Immature natural killer cell (primary cell): ENCODE results near the gene DOLK. TPM values are rescaled to one million over a fixed set of nuclear protein-coding genes. Genes with fewer than 3 reads are reported as not detected.

Experiments used
- DNase-seq, 3 donors: peaks; one replicate each; pipeline ENCODE4 v3.0.0; 2022; ENCODE audit warnings: mixed read lengths in 1 of 3
- H3K27ac Mint-ChIP-seq, 6 donors: one replicate each; pipeline ENCODE4 v1.8.0; 2020; ENCODE audit warnings: mixed read lengths in 6 of 6, mild to moderate bottlenecking in 5 of 6, inconsistent platforms in 4 of 6, moderate library complexity in 3 of 6
- H3K27me3 Mint-ChIP-seq, 3 donors: one replicate each; pipeline ENCODE4 v1.8.0; 2020 to 2021; ENCODE audit warnings: low read depth in 3 of 3, mild to moderate bottlenecking in 3 of 3, mixed read lengths in 3 of 3, moderate library complexity in 3 of 3, inconsistent platforms in 1 of 3
- H3K36me3 Mint-ChIP-seq, 3 donors: one replicate each; pipeline ENCODE4 v1.8.0; 2020; ENCODE audit warnings: mixed read lengths in 3 of 3, inconsistent platforms in 2 of 3, mild to moderate bottlenecking in 2 of 3
- H3K4me1 Mint-ChIP-seq, 2 donors: one replicate each; pipeline ENCODE4 v1.8.0; 2020; ENCODE audit warnings: inconsistent platforms in 2 of 2, mild to moderate bottlenecking in 2 of 2, mixed read lengths in 2 of 2, moderate library complexity in 1 of 2
- H3K4me3 Mint-ChIP-seq, 5 donors: one replicate each; pipeline ENCODE4 v1.8.0; 2020; ENCODE audit warnings: mild to moderate bottlenecking in 5 of 5, mixed read lengths in 5 of 5, inconsistent platforms in 3 of 5, moderate library complexity in 3 of 5
- H3K9me3 Mint-ChIP-seq, 6 donors: one replicate each; pipeline ENCODE4 v1.8.0; 2020; ENCODE audit warnings: mild to moderate bottlenecking in 6 of 6, mixed read lengths in 6 of 6, inconsistent platforms in 4 of 6, moderate library complexity in 3 of 6
- polyA plus RNA-seq, 3 donors: library from polyadenylated mRNA; unstranded; fragments of 300-500 nt; fragmentation: Illumina TruSeq; gene quantifications; one replicate each; pipeline ENCODE4 v1.2.3, GENCODE V29; 2021

Gene DOLK
- polyA plus RNA-seq, 3 donors from 2014 or later = 9.5 to 18.0 (median 10.0) TPM

DNA sequence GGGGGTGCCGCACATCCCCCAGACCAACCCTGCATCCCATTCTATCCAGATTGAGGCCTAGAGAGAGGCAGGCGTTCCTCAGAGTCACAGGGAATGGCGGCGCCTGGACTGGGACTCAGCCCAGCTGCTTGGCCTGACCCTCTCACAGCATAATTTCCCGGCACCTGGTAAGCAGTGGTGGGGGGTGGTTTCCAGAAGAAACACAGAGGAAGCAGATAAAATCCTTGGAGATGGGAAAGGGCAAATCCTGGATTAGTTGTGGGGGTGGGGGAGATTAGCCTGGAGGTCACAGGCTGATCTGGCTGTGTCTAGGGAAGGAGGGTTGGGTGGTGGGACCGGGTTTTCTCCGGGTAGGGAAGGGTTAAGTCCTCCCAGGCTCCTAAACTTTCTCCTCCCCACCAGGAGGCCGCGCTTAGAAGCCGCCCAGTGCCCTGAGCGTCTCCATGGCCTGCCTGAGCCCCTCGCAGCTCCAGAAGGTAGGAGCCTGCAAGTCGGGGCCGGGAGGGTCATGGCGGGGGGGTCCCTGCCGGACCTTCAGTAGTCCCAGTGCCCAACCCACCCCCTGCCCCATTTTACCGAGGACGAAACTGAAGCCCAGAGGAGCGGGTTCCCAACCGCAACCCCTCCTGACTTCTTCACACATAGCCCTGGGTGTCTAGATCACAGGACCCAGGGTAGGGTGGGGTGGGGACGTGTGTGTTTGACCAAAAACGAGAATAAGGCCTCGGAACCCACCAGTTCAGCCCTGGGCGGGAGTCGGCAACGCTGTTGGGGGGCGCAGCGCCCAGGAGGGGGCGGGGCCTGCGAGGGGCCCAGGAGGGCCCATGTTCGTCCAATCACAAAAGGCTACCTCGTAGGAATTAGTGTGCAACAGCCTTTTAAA lies 25.3 kb downstream of the DOLK start:
- Mint-ChIP-seq H3K4me1 (peaks cover 34 to 37% of the 10 kb centered on the region in 2 donors), H3K27ac (peak overlapping the region; percentile 85 to 95 (median 90))
- DNase-seq = peak; percentile 64 to 71 (median 64)

DNA sequence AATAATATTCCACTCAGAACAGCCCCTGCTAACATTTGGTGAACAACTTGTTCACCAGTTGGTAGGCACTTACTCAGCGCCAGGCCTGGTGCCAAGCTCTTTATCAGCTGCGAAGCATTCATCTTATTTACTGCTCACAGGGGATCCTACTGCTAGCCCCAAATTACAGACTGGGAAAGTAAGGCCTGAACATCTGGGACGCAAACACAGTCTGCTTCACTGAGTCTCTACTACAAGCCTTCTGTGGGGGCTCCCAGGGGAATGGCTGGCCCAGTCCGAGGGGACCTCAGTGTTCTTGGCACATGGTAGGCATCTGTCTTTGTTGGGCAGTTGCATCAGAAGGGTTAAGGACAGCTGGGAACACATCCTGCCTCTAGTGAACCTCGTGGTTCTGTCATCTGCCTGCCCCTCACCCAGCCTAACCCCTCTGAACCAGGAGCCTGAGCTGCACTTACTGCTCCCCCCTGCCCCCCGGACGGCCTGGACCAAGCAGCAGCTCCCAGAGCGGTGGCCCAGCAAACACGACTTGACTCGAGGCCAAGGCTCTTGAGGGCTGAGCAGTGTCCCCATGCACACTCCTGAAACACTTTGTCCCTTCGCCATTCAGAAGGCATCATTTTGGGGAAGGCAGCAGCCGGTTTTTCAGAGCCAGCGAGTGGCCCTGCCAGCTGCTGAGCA lies 26.9 kb downstream of the DOLK start, which contains the start of gene PHYHD1:
Gene PHYHD1 (plus strand): TSS at position 602 of the 678 bp plus-strand sequence. CDS start 1,342 bp downstream, outside the sequence.
- H3K4me3 Mint-ChIP-seq = peak within 1 kb of the TSS; percentile 40 to 84 (median 59)

More for the DNA sequence above, 25.3 kb downstream of the DOLK start:
- H3K4me3 Mint-ChIP-seq = peak overlapping the region; percentile 64 to 84 (median 71)
- H3K27me3 Mint-ChIP-seq = peaks cover 0 to 4% (median 3%) of the 10 kb centered on the region in 3 donors
- H3K36me3 Mint-ChIP-seq = peaks cover 0 to 16% (median 6%) of the 10 kb centered on the region in 3 donors
- H3K9me3 Mint-ChIP-seq = no peaks in the 10 kb centered on the region

DNA sequence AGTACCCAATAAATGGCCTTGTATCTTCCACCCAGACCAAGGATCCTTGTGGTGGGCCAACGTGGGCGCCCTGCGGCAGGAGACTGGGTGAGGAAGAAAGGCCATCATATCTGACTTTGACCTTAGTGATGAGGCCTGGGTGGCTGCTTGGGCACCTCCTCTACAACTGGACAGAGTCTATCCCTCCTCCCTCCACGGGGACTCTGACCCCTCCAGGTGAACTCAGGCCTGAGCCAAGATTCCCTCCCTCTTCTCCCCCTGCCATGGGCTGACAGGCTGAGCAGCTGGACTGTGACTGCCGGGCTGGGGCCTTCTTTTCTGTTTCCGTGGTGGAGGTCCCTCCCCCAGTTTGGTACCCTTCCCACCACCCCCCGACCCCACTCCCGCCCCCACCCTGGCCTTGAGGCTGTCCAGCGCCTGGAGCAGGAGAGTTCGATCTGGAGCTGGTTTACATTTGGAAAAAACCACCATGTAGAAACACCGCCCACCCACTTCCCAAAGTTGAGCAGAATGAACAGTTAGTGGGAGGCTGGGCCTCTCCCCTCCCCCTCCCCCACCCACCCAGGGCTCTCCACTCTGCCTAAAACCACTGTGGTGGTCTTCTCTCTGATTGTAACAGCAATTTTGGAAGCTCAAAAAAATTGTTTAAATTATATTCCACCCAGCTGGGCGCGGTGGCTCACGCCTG lies 27.9 kb downstream of the DOLK start:
- Mint-ChIP-seq H3K9me3 (no peaks in the 10 kb centered on the region), H3K4me3 (no peak overlapping the region), H3K27me3 (peaks cover 2 to 4% (median 4%) of the 10 kb centered on the region in 3 donors), H3K36me3 (peaks cover 0 to 25% (median 6%) of the 10 kb centered on the region in 3 donors), H3K4me1 (peaks cover 29% of the 10 kb centered on the region in 2 donors), H3K27ac (peak overlapping the region; percentile 62 to 85 (median 74))
- no peak for DNase-seq

More for the DNA sequence above, 26.9 kb downstream of the DOLK start, which contains the start of gene PHYHD1:
- peaks cover 0 to 24% (median 6%) of the 10 kb centered on the region in 3 donors for H3K36me3 Mint-ChIP-seq
- DNase-seq = no peak
- H3K4me1 Mint-ChIP-seq = peaks cover 29 to 32% of the 10 kb centered on the region in 2 donors
- H3K9me3 Mint-ChIP-seq = no peaks in the 10 kb centered on the region
- peak within 1 kb of the TSS; percentile 85 to 95 (median 90) for H3K27ac Mint-ChIP-seq
- H3K27me3 Mint-ChIP-seq = peaks cover 2 to 4% (median 2%) of the 10 kb centered on the region in 3 donors

DNA sequence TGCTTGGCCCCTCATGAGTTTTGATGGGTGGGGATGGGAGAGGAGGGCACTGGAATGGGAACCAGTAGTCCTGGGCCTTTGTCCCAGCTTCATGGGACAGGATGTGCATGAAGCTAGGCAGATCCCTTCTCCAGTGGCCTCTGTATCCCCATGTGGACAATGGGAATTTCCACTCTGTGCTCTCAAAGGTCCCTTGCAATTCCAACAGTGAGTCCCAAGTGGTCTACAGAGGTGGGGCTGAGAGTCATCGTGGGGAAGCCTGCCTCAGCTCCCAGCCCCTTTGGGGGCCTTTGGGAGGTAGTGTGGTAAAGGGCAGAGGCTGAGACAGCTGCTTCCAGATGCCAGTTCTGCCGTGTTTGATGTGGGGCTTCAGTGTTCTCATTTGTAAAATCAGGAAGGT lies 28.5 kb downstream of the DOLK start:
- Mint-ChIP-seq H3K4me1 (peaks cover 29% of the 10 kb centered on the region in 2 donors), H3K9me3 (no peaks in the 10 kb centered on the region), H3K27me3 (peaks cover 2 to 4% (median 4%) of the 10 kb centered on the region in 3 donors), H3K36me3 (peaks cover 0 to 25% (median 6%) of the 10 kb centered on the region in 3 donors), H3K4me3 (no peak overlapping the region), H3K27ac (peak overlapping the region; percentile 62 to 85 (median 74))
- DNase-seq = no peak

DNA sequence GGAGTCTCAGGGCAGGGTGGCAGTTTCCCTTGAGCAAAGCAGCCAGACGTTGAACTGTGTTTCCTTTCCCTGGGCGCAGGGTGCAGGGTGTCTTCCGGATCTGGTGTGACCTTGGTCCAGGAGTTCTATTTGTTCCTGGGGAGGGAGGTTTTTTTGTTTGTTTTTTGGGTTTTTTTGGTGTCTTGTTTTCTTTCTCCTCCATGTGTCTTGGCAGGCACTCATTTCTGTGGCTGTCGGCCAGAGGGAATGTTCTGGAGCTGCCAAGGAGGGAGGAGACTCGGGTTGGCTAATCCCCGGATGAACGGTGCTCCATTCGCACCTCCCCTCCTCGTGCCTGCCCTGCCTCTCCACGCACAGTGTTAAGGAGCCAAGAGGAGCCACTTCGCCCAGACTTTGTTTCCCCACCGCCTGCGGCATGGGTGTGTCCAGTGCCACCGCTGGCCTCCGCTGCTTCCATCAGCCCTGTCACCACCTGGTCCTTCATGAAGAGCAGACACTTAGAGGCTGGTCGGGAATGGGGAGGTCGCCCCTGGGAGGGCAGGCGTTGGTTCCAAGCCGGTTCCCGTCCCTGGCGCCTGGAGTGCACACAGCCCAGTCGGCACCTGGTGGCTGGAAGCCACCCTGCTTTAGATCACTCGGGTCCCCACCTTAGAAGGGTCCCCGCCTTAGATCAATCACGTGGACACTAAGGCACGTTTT lies 30.1 kb downstream of the DOLK start:
- H3K4me1 Mint-ChIP-seq = peaks cover 29 to 33% of the 10 kb centered on the region in 2 donors
- H3K36me3 Mint-ChIP-seq = peaks cover 0 to 25% (median 6%) of the 10 kb centered on the region in 3 donors
- no peak overlapping the region for H3K4me3 Mint-ChIP-seq
- peak overlapping the region in 4 of 6 donors; percentile 35 to 76 (median 58) for H3K27ac Mint-ChIP-seq
- H3K9me3 Mint-ChIP-seq = no peaks in the 10 kb centered on the region
- no peak for DNase-seq
- H3K27me3 Mint-ChIP-seq = peaks cover 2 to 4% (median 4%) of the 10 kb centered on the region in 3 donors

DNA sequence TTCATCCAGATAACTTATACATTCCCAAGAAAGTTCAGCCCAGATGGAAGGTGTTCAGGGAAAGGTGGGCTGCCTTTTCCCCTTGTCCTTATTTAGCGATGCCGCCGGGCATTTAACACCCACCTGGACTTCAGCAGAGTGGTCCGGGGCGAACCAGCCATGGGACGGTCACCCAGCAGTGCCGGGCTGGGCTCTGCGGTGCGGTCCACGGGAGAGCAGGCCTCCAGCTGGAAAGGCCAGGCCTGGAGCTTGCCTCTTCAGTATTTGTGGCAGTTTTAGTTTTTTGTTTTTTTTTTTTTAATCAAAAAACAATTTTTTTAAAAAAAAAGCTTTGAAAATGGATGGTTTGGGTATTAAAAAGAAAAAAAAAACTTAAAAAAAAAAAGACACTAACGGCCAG lies 30.7 kb downstream of the DOLK start:
- peaks cover 29 to 33% of the 10 kb centered on the region in 2 donors for H3K4me1 Mint-ChIP-seq
- H3K9me3 Mint-ChIP-seq = no peaks in the 10 kb centered on the region
- peaks cover 0 to 25% (median 6%) of the 10 kb centered on the region in 3 donors for H3K36me3 Mint-ChIP-seq
- H3K27ac Mint-ChIP-seq = peak overlapping the region in 3 of 6 donors; percentile 23 to 60 (median 53)
- no peak overlapping the region for H3K4me3 Mint-ChIP-seq
- no peak for DNase-seq
- peaks cover under 1 to 4% (median 4%) of the 10 kb centered on the region in 3 donors for H3K27me3 Mint-ChIP-seq

DNA sequence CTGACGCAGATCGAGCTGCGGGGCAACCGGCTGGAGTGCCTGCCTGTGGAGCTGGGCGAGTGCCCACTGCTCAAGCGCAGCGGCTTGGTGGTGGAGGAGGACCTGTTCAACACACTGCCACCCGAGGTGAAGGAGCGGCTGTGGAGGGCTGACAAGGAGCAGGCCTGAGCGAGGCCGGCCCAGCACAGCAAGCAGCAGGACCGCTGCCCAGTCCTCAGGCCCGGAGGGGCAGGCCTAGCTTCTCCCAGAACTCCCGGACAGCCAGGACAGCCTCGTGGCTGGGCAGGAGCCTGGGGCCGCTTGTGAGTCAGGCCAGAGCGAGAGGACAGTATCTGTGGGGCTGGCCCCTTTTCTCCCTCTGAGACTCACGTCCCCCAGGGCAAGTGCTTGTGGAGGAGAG lies 31.2 kb downstream of the DOLK start:
- H3K4me1 Mint-ChIP-seq = peaks cover 29 to 34% of the 10 kb centered on the region in 2 donors
- peaks cover 0 to 25% (median 6%) of the 10 kb centered on the region in 3 donors for H3K36me3 Mint-ChIP-seq
- peak overlapping the region in 2 of 6 donors; percentile 28 to 53 for H3K27ac Mint-ChIP-seq
- H3K4me3 Mint-ChIP-seq = no peak overlapping the region
- DNase-seq = no peak
- no peaks in the 10 kb centered on the region for H3K9me3 Mint-ChIP-seq
- peaks cover 0 to 4% (median 2%) of the 10 kb centered on the region in 3 donors for H3K27me3 Mint-ChIP-seq

DNA sequence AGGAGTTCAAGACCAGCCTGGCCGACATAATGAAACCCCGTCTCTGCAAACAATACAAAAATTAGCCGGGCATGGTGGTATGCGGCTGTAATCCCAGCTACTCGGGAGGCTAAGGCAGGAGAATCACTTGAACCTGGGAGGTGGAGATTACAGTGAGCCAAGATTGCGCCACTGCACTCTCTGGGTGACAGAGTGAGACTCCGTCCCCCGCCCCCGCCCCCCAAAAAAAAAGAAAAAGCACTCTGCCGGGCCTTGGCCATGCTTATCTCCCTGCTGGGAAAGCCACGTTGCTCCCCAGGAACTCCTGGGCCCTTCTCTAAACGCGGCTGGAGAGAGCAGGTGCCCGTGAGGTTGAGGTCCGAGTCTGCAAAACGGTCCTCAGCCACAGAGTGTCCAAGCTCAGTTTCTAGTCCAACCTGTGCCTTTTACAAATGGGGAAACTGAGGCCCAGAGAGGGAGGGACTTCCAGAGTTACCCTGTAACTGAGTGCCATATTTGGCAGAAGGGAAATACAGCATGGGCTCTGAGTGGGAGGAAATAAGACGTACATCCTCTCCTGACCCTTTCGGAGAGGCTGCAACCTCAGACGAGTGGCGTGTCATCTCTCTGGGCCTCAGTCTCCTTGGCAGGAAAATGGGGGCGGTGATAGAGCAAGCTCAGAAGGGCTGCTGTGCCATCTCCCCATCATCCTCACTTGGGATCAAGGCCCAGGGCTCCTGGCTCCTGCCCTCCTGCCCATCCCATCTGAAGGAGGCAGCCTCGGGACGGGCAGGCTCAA lies 33.2 kb downstream of the DOLK start:
- DNase-seq = no peak
- H3K27ac Mint-ChIP-seq = peak overlapping the region; percentile 16 to 87 (median 71)
- no peak overlapping the region for H3K4me3 Mint-ChIP-seq
- H3K27me3 Mint-ChIP-seq = peaks cover under 1 to 4% (median 2%) of the 10 kb centered on the region in 3 donors
- H3K36me3 Mint-ChIP-seq = peaks cover under 1 to 32% (median 7%) of the 10 kb centered on the region in 3 donors
- no peaks in the 10 kb centered on the region for H3K9me3 Mint-ChIP-seq
- peaks cover 40 to 43% of the 10 kb centered on the region in 2 donors for H3K4me1 Mint-ChIP-seq

DNA sequence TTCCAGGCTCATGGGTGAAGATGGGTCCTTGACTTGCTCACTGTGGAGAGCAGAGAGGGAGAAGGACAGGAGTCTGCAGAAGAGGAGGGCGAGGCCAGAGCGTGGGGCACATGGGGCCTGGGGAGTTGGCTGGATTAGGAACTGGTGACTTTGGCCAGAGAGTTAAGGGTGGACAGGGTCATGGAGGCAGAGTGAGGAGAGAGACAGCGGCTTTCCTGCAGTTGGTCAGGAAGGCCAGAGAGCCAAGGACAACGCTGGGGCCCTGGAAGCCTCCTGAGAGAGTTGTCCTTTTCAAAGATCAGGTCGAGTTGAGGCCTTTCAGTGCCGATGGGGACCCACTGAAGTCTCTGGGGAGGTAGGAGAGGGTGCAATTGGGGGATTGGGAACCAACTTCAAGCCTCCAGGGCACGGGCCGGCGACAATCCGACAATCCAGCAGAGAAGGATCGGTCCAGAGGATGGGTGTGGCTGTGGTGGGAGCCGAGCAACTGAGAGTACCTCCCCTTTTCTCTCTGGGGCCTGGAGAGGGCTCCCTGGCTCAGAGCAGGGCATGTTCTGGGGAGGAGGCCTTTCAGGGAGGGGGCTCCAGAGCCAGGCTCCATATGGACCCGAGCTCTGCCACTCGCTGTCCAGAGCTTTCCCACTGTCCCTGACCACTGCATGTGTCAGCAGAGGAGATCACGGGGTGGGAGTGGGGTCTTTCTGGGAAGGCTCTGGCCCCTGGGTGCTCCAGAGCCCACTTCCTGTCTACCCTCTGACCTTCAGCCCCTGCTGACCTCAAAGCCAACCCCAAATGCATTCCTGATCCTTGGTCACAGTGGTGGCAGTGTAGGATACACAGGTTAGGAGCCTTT lies 34.1 kb downstream of the DOLK start:
- Mint-ChIP-seq H3K9me3 (no peaks in the 10 kb centered on the region), H3K4me3 (peak overlapping the region in 1 of 5 donors; percentile 33), H3K4me1 (peaks cover 43 to 50% of the 10 kb centered on the region in 2 donors), H3K36me3 (peaks cover 6 to 37% (median 12%) of the 10 kb centered on the region in 3 donors), H3K27me3 (peaks cover 2 to 4% (median 3%) of the 10 kb centered on the region in 3 donors), H3K27ac (peak overlapping the region; percentile 80 to 87 (median 84))
- DNase-seq = no peak

DNA sequence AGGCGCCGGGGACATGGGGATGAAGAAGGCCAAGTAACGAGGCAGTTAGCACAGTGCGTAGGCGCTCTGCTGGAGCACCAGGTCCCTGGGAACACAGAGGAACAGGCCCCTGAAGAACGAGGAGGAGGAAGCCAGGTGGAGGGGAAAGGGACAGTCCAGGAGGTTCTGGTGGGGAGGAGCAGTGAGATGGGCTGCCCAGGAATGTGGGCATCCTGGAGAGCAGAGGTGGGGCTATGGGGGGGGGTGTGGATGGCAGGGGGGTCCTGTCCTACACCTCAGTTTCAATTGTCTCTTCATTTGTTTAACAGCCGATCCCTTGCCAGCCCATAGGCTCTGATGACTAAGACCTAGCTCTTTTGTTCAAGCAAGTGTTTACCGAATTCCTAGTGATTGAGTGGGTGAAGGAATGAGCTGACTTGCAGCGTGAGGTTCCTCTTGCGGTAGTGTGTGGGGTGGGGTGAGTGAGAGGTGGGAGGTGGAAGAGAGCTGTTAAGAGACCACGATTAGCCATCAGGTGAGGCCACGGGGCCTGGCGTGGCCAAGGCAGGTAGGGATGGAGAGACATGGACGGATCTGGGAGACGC lies 35.0 kb downstream of the DOLK start:
- peak overlapping the region in 4 of 5 donors; percentile 26 to 54 (median 36) for H3K4me3 Mint-ChIP-seq
- H3K27me3 Mint-ChIP-seq = peaks cover 2 to 6% (median 3%) of the 10 kb centered on the region in 3 donors
- H3K36me3 Mint-ChIP-seq = peaks cover 13 to 38% (median 14%) of the 10 kb centered on the region in 3 donors
- H3K4me1 Mint-ChIP-seq = peaks cover 43 to 59% of the 10 kb centered on the region in 2 donors
- H3K9me3 Mint-ChIP-seq = no peaks in the 10 kb centered on the region
- peak overlapping the region; percentile 80 to 87 (median 82) for H3K27ac Mint-ChIP-seq
- no peak for DNase-seq

DNA sequence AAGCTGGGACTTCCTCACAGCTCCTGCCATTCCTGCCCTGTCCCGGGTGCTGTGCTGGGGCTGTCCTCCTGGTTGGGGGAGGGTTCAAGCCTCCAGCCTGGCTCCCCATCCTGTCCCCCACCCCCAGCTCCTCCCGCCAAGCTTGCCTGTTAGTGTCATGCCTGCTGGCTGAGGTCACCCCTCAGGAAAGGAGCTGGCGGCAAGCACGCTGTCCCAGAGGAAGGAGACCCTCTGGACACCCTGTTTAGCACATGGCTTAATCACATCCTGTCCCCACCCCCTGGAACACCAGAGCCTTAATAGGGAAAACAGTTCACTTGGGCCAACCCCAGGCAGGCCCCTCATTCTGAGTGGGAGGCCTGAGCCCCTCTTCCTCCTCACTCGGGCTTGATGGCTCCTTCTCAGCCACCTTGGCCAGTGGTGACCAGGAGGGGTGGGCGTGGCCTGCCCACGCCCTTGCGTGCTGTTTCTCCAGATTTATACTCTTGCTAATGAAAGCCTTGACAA lies 35.8 kb downstream of the DOLK start:
- peak overlapping the region in 5 of 6 donors; percentile 80 to 87 (median 83) for H3K27ac Mint-ChIP-seq
- no peak for DNase-seq
- H3K9me3 Mint-ChIP-seq = no peaks in the 10 kb centered on the region
- H3K4me3 Mint-ChIP-seq = peak overlapping the region in 2 of 5 donors; percentile 40 to 44
- peaks cover 14 to 33% (median 15%) of the 10 kb centered on the region in 3 donors for H3K36me3 Mint-ChIP-seq
- H3K4me1 Mint-ChIP-seq = peaks cover 45 to 67% of the 10 kb centered on the region in 2 donors
- H3K27me3 Mint-ChIP-seq = peaks cover 2 to 6% (median 3%) of the 10 kb centered on the region in 3 donors
